ENCODE data around the gene CFAP69. TPM values are rescaled to one million over a fixed set of nuclear protein-coding genes. Genes with fewer than 3 reads are reported as not detected.

Gene CFAP69
- total RNA-seq, 2 donors from 2014 or later = 0.60 to 1.6 TPM

GRCh38 chr7:90222390-90222789 is 22.6 kb upstream of the CFAP69 start:
- Mint-ChIP-seq H3K36me3 (ENCODE audit: low read depth) (no peaks in the 10 kb centered on the region), H3K27ac (no peak overlapping the region), H3K4me1 (no peaks in the 10 kb centered on the region), H3K4me3 (no peak overlapping the region), H3K27me3 (peaks cover 70% of the 10 kb centered on the region)
- ATAC-seq (no peak), DNase-seq (no peak)
- H3K9me3 ChIP-seq (ENCODE audit: control insufficient read depth, low read length, poor library complexity, severe bottlenecking) = no peaks in the 10 kb centered on the region

DNA sequence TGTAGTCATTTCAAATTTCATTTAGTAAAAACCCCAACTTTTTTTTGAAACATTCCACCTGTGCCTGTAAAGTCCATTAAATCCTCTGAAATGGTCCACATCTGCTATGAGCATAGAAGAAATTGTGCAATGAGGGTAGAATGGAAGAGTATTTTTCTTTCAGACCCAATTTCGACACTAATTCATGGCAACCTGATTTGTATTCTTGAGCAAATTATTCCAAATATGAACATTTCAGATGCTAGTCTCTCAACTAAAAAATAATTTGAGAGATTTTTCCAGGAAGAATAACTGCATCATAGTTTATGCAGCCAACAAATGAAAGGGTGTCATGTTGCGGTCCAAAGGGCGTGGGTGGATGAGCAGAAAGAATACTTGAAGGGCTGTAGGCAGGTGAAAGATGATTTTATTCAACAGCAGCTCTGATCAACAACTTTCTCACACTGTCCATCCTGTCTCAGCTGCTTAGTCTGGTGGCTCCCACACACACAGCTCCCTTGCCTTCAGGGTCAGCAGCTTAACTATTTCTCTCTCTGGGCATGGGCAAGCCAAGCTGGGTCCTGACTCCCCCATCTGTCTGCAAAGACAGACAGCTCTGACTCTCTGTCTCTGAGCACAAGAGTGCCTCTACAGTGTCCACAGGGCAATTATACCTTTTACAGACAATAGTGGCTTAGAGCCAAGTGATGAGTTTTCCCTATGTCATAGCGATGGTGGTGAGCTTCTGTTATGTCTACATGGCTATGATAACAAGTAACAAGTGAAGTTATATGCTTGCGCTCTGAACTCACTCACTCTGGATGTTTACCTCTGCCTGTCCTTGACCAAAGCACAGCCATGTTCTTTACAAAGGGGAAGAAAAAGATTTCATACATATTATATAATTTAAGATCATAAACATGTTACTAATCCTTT is 21.9 kb upstream of the CFAP69 start:
- H3K9me3 ChIP-seq (ENCODE audit: control insufficient read depth, low read length, poor library complexity, severe bottlenecking) = no peaks in the 10 kb centered on the region
- Mint-ChIP-seq H3K27ac (no peak overlapping the region), H3K4me3 (no peak overlapping the region), H3K36me3 (ENCODE audit: low read depth) (no peaks in the 10 kb centered on the region), H3K27me3 (peaks cover 74% of the 10 kb centered on the region), H3K4me1 (no peaks in the 10 kb centered on the region)
- ATAC-seq (no peak), DNase-seq (no peak)

DNA sequence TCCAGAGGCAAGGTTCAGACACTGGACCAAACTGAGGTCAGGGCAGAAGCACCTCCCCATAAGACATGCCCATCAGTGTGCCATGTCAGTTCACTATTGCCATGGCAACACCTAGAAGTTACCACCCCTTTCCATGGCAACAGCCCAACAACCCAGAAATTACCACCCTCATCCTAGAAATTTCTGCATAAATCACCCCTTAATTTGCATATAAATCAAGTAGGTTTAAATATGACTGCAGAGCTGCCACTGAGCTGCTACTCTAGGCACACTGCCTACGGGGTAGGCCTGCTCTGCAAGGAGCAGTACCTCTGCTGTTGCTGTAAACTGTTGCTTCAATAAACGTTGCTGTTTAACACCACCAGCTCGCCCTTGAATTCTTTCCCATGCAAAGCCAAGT is 20.8 kb upstream of the CFAP69 start:
- Mint-ChIP-seq H3K36me3 (ENCODE audit: low read depth) (no peaks in the 10 kb centered on the region), H3K27ac (no peak overlapping the region), H3K27me3 (peaks cover 85% of the 10 kb centered on the region), H3K4me1 (no peaks in the 10 kb centered on the region), H3K4me3 (no peak overlapping the region)
- H3K9me3 ChIP-seq (ENCODE audit: control insufficient read depth, low read length, poor library complexity, severe bottlenecking) = no peaks in the 10 kb centered on the region
- ATAC-seq (no peak), DNase-seq (no peak)

GRCh38 chr7:90225181-90225580 is 19.8 kb upstream of the CFAP69 start:
- H3K9me3 ChIP-seq (ENCODE audit: control insufficient read depth, low read length, poor library complexity, severe bottlenecking) = no peaks in the 10 kb centered on the region
- ATAC-seq (no peak), DNase-seq (no peak)
- Mint-ChIP-seq H3K36me3 (ENCODE audit: low read depth) (no peaks in the 10 kb centered on the region), H3K27ac (no peak overlapping the region), H3K4me3 (no peak overlapping the region), H3K27me3 (peaks cover 84% of the 10 kb centered on the region), H3K4me1 (no peaks in the 10 kb centered on the region)

- ATAC-seq (no peak), DNase-seq (no peak)
- no peaks in the 10 kb centered on the region for H3K9me3 ChIP-seq (ENCODE audit: control insufficient read depth, low read length, poor library complexity, severe bottlenecking)
- no peaks in the 10 kb centered on the region for H3K4me1 Mint-ChIP-seq
- H3K4me3 Mint-ChIP-seq = no peak overlapping the region
- no peaks in the 10 kb centered on the region for H3K36me3 Mint-ChIP-seq (ENCODE audit: low read depth)
- H3K27ac Mint-ChIP-seq = no peak overlapping the region
- H3K27me3 Mint-ChIP-seq = peaks cover 79% of the 10 kb centered on the region
Observed at GRCh38 chr7:90225601-90226000, 19.4 kb upstream of the CFAP69 start.

GRCh38 chr7:90227259-90227658 is 17.7 kb upstream of the CFAP69 start:
- no peak overlapping the region for H3K4me3 Mint-ChIP-seq
- no peak for ATAC-seq
- H3K27ac Mint-ChIP-seq = no peak overlapping the region
- H3K27me3 Mint-ChIP-seq = peaks cover 63% of the 10 kb centered on the region
- DNase-seq = no peak
- no peaks in the 10 kb centered on the region for H3K36me3 Mint-ChIP-seq (ENCODE audit: low read depth)
- no peaks in the 10 kb centered on the region for H3K4me1 Mint-ChIP-seq
- H3K9me3 ChIP-seq (ENCODE audit: control insufficient read depth, low read length, poor library complexity, severe bottlenecking) = no peaks in the 10 kb centered on the region

DNA sequence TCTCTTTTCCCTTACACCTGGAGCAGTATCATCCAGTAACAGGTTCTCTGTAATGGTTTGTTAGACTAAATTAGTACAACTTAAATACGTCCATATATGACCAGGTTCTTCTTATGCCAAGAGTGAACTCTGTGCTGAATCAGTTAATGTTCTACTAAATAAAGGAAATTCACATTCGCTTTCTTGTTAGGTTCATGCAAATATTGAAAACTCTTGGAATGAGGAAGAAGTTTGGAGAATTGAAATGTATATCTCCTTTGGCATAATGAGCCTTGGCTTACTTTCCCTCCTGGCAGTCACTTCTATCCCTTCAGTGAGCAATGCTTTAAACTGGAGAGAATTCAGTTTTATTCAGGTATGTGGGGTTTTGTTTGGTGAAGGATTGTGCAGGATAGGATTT is 15.3 kb upstream of the CFAP69 start:
- ATAC-seq (no peak), DNase-seq (no peak)
- Mint-ChIP-seq H3K4me3 (no peak overlapping the region), H3K4me1 (no peaks in the 10 kb centered on the region), H3K27me3 (peaks cover 39% of the 10 kb centered on the region), H3K36me3 (ENCODE audit: low read depth) (no peaks in the 10 kb centered on the region), H3K27ac (no peak overlapping the region)
- H3K9me3 ChIP-seq (ENCODE audit: control insufficient read depth, low read length, poor library complexity, severe bottlenecking) = no peaks in the 10 kb centered on the region

- Mint-ChIP-seq H3K36me3 (ENCODE audit: low read depth) (no peaks in the 10 kb centered on the region), H3K27me3 (peaks cover 29% of the 10 kb centered on the region), H3K4me1 (no peaks in the 10 kb centered on the region), H3K27ac (no peak overlapping the region), H3K4me3 (no peak overlapping the region)
- no peaks in the 10 kb centered on the region for H3K9me3 ChIP-seq (ENCODE audit: control insufficient read depth, low read length, poor library complexity, severe bottlenecking)
- ATAC-seq = no peak
- DNase-seq = no peak
Observed at GRCh38 chr7:90230834-90231233, 14.1 kb upstream of the CFAP69 start.

DNA sequence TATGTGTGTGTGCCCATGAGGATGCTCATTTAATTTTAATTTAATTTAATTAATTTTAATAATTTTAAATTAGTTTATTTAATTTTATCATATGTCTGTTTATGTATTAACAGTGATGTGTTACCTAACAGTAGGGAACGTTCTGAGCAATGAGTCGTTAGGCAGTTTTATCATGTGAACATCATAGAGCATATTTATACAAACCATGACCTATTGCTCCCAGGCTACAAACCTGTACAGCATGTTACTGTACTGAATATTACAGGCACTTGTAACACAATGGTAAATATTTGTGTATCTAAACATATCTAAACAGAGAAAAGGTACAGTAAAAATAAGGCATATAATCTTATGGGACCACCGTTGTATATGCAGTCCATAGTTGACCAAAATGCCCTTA is 13.7 kb upstream of the CFAP69 start:
- no peak overlapping the region for H3K4me3 Mint-ChIP-seq
- H3K27me3 Mint-ChIP-seq = peaks cover 29% of the 10 kb centered on the region
- H3K4me1 Mint-ChIP-seq = no peaks in the 10 kb centered on the region
- no peaks in the 10 kb centered on the region for H3K36me3 Mint-ChIP-seq (ENCODE audit: low read depth)
- H3K9me3 ChIP-seq (ENCODE audit: control insufficient read depth, low read length, poor library complexity, severe bottlenecking) = no peaks in the 10 kb centered on the region
- no peak for DNase-seq
- H3K27ac Mint-ChIP-seq = no peak overlapping the region
- ATAC-seq = no peak

DNA sequence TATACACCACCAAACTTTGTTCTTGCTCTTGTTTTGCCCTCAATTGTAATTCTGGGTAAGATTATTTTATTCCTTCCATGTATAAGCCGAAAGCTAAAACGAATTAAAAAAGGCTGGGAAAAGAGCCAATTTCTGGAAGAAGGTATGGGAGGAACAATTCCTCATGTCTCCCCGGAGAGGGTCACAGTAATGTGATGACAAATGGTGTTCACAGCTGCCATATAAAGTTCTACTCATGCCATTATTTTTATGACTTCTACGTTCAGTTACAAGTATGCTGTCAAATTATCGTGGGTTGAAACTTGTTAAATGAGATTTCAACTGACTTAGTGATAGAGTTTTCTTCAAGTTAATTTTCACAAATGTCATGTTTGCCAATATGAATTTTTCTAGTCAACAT is 12.5 kb upstream of the CFAP69 start:
- H3K9me3 ChIP-seq (ENCODE audit: control insufficient read depth, low read length, poor library complexity, severe bottlenecking) = no peaks in the 10 kb centered on the region
- DNase-seq (no peak), ATAC-seq (no peak)
- Mint-ChIP-seq H3K36me3 (ENCODE audit: low read depth) (no peaks in the 10 kb centered on the region), H3K4me1 (no peaks in the 10 kb centered on the region), H3K4me3 (no peak overlapping the region), H3K27ac (no peak overlapping the region), H3K27me3 (peaks cover 22% of the 10 kb centered on the region)

- no peak for ATAC-seq
Observed at GRCh38 chr7:90233569-90233968, 11.4 kb upstream of the CFAP69 start.

GRCh38 chr7:90236721-90237289 is 8.2 kb upstream of the CFAP69 start:
- Mint-ChIP-seq H3K36me3 (ENCODE audit: low read depth) (no peaks in the 10 kb centered on the region), H3K4me3 (no peak overlapping the region), H3K27ac (no peak overlapping the region), H3K27me3 (peaks cover 3% of the 10 kb centered on the region), H3K4me1 (peaks cover 3% of the 10 kb centered on the region)
- ATAC-seq (no peak), DNase-seq (no peak)
- no peaks in the 10 kb centered on the region for H3K9me3 ChIP-seq (ENCODE audit: control insufficient read depth, low read length, poor library complexity, severe bottlenecking)

More at GRCh38 chr7:90233569-90233968, 11.4 kb upstream of the CFAP69 start:
- no peak overlapping the region for H3K27ac Mint-ChIP-seq
- no peaks in the 10 kb centered on the region for H3K9me3 ChIP-seq (ENCODE audit: control insufficient read depth, low read length, poor library complexity, severe bottlenecking)
- H3K36me3 Mint-ChIP-seq (ENCODE audit: low read depth) = no peaks in the 10 kb centered on the region
- no peak overlapping the region for H3K4me3 Mint-ChIP-seq
- H3K4me1 Mint-ChIP-seq = no peaks in the 10 kb centered on the region
- H3K27me3 Mint-ChIP-seq = peaks cover 13% of the 10 kb centered on the region
- no peak for DNase-seq

GRCh38 chr7:90238022-90238421 is 7.0 kb upstream of the CFAP69 start:
- DNase-seq (no peak), ATAC-seq (no peak)
- H3K4me1 Mint-ChIP-seq = peaks cover 3% of the 10 kb centered on the region
- no peaks in the 10 kb centered on the region for H3K9me3 ChIP-seq (ENCODE audit: control insufficient read depth, low read length, poor library complexity, severe bottlenecking)
- H3K36me3 Mint-ChIP-seq (ENCODE audit: low read depth) = no peaks in the 10 kb centered on the region
- peaks cover 4% of the 10 kb centered on the region for H3K27me3 Mint-ChIP-seq
- no peak overlapping the region for H3K27ac Mint-ChIP-seq
- H3K4me3 Mint-ChIP-seq = no peak overlapping the region

DNA sequence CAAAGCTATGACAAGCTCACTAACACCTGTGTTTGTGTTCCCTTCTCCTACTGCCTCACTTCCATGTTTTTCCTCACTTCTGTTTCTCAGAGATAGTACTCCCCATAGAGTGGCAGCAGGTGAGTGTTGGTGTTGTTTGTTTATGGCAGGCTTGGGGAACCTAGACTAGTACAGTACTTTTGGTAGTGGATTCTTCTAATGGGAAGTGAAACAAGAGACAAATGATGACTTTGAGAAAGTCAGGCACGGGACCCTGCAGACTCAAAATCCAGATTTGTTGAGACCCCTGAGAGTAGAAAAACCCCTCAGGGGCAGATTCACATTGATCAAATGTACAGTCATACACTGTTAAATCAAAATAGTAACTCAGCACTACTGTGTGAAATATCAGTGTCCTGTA is 6.4 kb upstream of the CFAP69 start:
- H3K4me1 Mint-ChIP-seq = peaks cover 6% of the 10 kb centered on the region
- no peak overlapping the region for H3K27ac Mint-ChIP-seq
- H3K36me3 Mint-ChIP-seq (ENCODE audit: low read depth) = no peaks in the 10 kb centered on the region
- no peak overlapping the region for H3K4me3 Mint-ChIP-seq
- no peaks in the 10 kb centered on the region for H3K9me3 ChIP-seq (ENCODE audit: control insufficient read depth, low read length, poor library complexity, severe bottlenecking)
- peaks cover 6% of the 10 kb centered on the region for H3K27me3 Mint-ChIP-seq
- DNase-seq = no peak
- no peak for ATAC-seq

All from T-helper 17 cell (primary cell).